CMK (cell line): ENCODE measurements around the gene PEX10.
A peak's percentile ranks its signal among the peaks of the same experiment; 100 is the strongest.
"Not testable (repeated sequence)": the region's sequence is repeated elsewhere in the genome, so short reads cannot be mapped to it uniquely, and the experiment has no call there.

ENCODE experiments used
- DNase-seq: peaks from one replicate; pipeline ENCODE4 v3.0.0-alpha.2; 2010; ENCODE audit warnings: low read depth

Gene PEX10

DNA sequence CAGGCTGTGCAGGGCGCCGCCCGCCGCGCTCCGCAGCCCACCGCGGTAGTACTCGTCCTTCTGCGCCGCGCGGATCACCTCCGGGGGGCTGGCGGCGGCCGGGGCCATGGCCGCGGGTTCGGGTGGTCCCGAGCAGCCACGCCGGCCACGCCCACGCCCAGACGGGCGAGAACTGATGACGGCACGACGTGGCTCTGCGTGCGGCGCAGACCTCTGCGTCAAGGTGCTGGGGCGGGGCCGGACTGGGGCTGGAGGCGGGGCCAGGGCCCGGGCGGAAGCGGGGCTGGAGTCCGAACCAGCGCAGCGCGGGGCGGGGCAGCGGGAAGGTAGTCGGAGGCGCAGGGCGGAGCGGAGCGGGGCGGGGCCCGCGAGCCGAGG lies at the start of gene PEX10:
Gene PEX10, minus strand, starts transcription at position 170 of the 378 bp plus-strand sequence. Its CDS starts 62 bp downstream, at position 108.
- peak; percentile 97 for DNase-seq

- DNase-seq = no peak
Observed at GRCh38 chr1:2460996-2461751, 48.8 kb upstream of the PEX10 start.

DNA sequence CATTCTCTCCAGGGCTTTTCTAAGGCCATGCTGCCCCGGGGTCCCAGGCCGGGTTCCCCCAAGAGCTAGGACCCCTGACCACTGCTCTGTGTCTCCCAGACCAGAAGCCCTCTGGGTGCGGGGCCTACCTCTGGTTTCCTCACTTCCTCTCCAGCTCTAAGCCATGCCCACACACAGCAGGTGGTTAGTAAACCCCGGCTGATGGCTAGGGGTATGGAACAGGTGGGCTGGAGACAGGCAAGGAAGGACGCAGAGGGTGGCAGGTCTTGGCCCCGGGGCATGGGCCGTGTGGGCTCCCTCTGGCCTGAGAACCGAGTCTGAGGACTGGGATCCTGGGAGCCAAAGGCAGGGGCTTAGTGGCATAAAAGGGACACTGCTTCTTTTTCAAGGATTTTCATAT lies 47.8 kb upstream of the PEX10 start:
- no peak for DNase-seq

- DNase-seq = no peak
Observed at GRCh38 chr1:2459757-2460156, 47.4 kb upstream of the PEX10 start.

GRCh38 chr1:2459102-2459753 lies 46.9 kb upstream of the PEX10 start:
- DNase-seq = not testable (repeated sequence)

DNA sequence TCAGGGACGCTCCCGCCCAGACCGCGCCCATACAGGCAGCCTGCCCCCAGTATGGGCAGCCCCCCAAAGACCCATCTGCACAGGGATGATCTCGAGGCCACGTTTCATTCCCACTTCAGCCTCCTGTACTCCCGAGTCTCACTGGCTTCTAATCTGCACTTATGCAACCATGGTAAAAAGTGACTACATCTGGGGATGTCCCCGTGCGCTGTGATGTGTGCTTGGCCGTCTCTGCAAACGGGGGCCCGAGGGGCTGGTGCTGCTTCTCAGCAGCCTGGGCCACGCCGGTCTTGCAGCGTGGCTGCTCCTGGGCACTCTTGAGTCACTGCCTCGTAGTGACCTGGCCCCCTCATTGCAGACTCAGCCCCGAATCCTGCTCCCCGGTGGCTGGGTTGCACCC lies 46.3 kb upstream of the PEX10 start:
- DNase-seq = no peak

DNA sequence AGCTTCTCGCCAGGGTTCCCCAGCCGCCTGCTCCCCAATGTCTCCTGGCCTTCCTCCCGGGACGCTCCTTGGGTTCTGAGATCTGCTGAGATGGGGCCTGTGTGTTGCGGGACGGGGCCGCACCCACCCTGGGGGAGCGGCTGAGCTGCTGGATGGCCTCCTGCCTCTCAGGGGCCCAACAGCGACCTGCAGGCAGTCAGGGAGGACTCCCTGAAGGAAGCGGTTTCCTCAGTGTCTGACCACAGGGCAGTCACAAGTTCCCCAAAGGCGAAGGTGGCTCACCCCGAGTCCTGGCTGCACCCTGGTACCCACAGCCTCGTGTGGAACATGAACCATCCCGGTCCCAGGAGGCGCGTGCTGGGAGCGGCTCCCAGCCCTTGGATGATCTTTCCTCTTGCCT lies 45.1 kb upstream of the PEX10 start:
- DNase-seq = no peak

- no peak for DNase-seq
Observed at GRCh38 chr1:2455757-2456156, 43.4 kb upstream of the PEX10 start.

DNA sequence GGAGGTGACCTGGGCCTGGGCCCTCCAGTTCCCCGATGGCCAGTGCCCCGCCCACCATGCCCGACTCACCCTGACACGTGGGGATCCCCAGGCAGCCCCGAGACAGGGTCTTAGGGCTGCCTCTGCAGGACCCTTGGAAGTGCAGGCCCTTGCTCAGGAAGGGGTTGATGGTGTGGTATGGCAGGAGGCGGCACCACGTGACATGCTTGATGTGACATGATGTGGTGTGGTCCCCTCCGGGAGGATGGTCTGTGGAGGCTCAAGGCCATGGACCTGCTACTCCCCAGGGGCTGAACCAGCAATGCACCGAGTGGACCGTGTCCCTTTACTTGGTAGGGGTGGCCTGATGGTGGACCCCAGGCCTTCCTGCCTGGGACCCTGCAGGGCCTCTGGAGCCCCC lies 41.9 kb upstream of the PEX10 start:
- no peak for DNase-seq

GRCh38 chr1:2452932-2453315 lies 40.6 kb upstream of the PEX10 start:
- no peak for DNase-seq

DNA sequence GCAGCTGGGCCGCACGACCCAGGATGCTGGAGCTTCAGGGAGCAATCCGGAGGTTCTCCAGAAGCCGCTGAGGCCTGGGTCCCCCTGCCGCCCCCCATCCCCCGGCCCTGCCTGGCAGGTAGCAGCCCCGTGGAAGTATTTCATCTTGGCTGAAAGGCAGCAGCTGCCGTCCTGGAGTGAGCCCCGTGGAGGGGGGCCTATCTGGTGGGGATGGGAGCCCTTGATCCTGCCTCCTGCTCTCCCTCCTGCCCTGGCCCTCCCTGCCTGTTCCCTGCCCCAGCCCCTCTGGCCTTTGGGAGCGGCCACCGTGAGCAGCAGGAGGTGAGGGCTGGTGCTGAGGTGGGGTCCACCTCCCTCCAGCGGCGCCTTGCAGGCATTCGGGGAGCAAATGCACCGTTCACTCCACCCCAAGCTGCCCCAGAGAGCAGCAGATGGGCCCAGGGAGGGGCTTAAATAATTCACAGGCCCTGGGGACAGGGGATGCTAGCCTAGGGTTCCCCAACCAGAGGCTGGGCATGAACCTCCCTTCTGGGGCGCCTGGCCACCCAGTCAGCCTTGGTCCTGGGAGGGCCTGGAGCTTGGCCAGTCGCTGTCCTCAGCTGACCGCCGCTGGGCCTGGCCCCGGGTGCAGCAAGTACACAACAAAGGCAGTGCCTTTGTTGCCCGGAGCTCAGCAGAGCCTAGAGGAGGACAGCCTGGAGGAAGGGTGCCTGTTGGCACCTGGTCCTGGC lies 40.0 kb upstream of the PEX10 start:
- DNase-seq = no peak

- DNase-seq = no peak
Observed at GRCh38 chr1:2451741-2452140, 39.4 kb upstream of the PEX10 start.

DNA sequence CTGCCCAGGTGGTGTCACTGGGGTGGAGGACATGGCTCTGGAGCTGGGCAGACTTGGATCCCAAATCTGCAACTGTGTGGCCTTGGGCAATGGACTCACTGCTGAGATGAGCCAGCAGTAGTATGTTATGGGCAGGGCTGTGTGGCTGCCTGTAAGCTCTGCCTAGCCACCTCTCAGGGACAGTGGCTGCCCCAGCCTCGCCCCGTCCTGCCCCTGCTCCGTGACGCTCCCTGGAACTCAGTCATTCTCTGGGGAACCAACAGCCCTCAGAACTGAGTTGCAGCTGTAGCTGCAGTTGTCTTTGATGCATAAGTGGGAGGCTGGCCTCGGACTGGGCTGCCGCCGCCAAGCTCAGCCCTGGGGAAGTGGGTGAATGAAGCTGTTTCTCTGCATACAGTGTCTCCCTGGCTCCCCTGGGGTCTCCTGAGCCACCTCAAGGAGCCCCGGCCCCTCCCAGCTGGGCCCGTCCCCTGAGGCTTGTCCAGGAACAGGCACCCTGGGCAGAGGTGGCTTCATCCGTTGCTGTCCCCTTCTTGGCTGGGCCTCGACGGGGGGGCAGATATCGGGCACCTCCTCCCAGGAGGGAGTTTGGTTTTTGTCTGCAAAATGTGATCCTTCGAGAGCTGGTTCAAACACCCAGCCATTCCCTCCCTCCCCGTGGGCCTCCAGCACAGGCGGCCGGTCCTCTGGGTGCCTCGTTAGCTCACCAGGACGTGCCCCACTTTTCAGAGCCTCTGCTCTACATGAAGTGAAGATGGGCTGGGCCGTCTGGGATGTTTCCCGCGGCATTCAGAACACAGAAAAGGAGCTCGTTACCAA lies 37.5 kb upstream of the PEX10 start:
- no peak for DNase-seq

GRCh38 chr1:2448098-2448445 lies 35.7 kb upstream of the PEX10 start:
- DNase-seq = peak; percentile 38

DNA sequence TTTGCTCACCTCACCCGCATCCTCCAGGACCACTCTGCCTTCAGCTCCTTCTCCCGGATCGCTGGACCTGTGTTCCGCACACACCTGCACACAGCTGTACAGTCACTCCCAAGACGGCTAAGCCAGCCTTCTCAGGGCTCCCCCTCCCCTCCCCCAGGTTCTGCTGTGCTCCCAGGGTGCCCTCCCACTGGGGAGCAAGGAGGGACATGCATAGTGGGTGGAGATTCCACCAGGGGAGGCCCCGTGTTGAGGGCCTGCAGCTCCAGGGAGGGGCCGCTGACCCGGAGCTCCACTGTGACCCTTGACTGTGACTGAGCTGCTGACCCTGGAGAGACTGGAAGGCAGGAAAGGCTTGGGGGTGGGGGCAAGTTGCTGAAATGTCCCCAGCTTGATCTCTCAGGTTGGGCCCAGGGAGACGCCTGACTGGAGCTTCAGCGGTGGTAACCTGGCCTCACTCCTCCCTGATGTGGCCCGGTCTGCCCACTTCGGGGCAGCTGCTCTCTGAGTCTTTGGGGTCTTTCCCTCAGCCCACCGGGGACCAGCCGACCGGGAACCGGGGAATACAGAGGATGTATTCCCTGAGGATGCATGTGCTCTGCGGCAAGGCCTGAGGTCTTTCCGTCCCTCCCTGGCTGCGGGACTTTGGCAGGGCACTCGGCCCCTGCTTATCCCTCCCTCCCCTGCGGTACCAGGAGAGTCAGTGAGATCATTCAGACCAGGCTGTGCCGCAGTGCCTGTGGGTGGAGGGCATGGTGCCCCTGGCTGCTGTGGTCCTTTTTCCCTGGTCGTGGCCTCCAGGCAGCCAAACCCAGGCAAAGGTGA lies 35.1 kb upstream of the PEX10 start:
- no peak for DNase-seq

DNA sequence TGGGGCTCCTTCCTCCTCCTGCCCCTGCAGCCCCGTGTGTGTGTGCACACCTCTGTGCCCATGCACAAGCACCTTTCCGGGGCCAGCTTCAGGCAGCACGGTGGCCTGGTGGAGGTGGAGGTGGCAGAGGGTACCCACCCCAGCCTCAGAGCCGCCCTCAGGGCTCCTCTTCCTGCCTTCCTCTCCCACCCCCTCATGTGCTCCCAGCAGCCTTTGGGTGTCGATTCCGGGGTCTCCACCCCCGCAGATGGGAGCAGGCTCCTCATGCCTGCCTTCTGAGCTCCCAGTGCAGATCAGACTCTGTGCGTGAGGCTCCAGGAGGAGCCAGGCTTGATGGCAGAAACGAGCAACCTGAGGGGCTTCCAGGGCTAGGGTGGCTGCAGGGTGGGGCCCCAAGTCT lies 34.5 kb upstream of the PEX10 start:
- no peak for DNase-seq

DNA sequence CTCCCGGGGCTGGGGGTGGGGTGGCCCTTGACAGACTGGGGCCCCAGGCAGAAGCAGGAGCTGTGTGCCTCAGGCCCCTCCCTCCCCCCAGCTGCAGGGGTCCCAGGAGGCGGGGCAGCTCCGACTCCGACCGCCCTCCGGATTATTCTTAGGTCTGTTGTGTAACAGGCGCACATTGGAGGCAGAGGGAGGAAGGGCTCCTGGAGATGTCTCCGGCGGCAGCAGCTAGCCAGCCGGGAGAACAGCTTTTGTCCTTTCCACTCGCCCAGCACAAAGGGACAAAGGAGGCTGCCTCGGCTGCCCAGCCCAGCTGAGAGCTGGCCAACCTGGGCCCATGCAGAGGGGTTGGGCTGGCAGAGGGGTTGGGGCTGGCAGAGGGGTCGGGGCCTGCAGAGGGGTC lies 34.0 kb upstream of the PEX10 start:
- DNase-seq = no peak

DNA sequence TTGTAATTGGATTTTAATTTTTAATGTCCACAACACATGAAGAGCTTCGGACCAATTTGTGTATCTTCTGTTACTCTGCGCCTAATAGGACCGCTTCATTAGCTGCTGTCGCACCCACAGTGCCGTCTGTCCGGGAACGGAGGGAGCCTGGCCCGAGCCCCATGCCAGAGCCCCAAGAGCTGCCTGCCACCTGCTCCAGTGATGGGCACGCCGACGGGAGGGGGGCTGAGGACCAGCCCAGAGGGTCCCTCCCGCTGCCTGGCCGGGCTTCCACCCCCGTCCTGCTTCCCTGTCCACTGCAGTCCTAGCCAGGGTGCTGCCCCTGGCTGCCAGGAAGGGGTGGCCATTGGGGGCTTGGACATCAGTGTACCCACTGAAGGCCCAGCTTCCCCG lies 33.5 kb upstream of the PEX10 start:
- DNase-seq = no peak

DNA sequence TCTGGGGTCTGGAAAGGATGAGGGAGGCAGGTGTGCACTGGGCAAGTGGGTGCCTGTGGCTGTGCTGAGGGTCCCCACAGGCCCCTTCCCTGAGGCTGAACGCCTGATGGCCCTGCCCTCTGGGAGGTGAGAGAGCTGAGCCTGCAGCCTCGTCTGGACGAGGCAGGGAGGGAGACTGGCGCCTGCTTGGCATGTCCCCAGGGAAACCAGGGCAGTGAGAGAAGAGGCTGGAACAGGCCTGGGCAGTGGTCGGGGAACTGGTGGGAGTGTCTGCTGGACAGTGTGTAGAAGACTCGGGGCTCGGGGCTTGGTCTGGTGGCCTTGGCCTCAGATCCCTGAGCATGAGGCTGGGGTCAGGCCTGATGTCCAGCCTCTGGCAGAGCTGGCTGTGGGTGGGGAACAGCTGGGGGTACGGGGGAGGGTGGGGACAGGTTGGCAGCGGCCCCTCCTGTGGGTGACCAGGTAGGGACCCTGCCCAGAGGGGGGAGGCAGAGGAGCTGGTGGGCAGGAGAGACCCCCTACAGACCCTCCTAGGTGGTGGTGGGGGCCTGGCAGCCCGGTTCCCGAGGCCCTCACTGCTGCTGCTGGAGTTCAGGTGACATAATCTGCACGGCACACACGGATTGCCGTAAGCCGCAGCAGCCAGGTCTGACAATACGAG lies 32.9 kb upstream of the PEX10 start:
- no peak for DNase-seq

GRCh38 chr1:2444138-2444591 lies 31.8 kb upstream of the PEX10 start:
- DNase-seq = no peak
